Sigmoid colon (tissue), 7 donors: ENCODE measurements around the gene RAB3D. TPM values are rescaled to one million over a fixed set of nuclear protein-coding genes. Genes with fewer than 3 reads are reported as not detected.

Source experiments
- DNase-seq: peaks from one replicate; pipeline ENCODE4 v3.0.0-alpha.2; 2019
- H3K27ac ChIP-seq, 4 donors: fragments of 200-600 bp; sonication (generic); one replicate each; pipeline ENCODE4 v1.5.1; 2016 to 2019; ENCODE audit warnings: mild to moderate bottlenecking in 1 of 4
- H3K27me3 ChIP-seq, 3 donors: fragments of 200-600 bp; sonication (generic); one replicate each; pipeline ENCODE4 v1.5.1; 2019; ENCODE audit warnings: mild to moderate bottlenecking in 1 of 3
- H3K36me3 ChIP-seq, 4 donors: fragments of 200-600 bp; sonication (generic); one replicate each; pipeline ENCODE4 v1.5.1; 2016 to 2019
- H3K4me1 ChIP-seq, 4 donors: fragments of 200-600 bp; sonication (generic); one replicate each; pipeline ENCODE4 v1.5.1; 2017 to 2019
- H3K4me3 ChIP-seq, 4 donors: fragments of 200-600 bp; sonication (generic); one replicate each; pipeline ENCODE4 v1.5.1; 2017 to 2019; ENCODE audit warnings: mild to moderate bottlenecking in 2 of 4, moderate library complexity in 1 of 4
- H3K9me3 ChIP-seq, 4 donors: fragments of 200-600 bp in 3 of 4; sonication (generic) in 3 of 4; one replicate each; pipeline versions ENCODE4 v1.5.1 to v1.6.1; 2013 to 2019
- CTCF ChIP-seq, 4 experiments: fragments of 450-650 bp in 3 of 4; fragments of 200-600 bp in 1 of 4; IDR thresholded peaks; one replicate each; pipeline ENCODE4 v1.5.1; 2016 to 2019; ENCODE audit warnings: antibody characterized with exemption in 4 of 4, mild to moderate bottlenecking in 3 of 4, moderate library complexity in 2 of 4
- EP300 ChIP-seq, 4 donors: sonication (generic); formaldehyde crosslinking; IDR thresholded peaks; one replicate each; pipeline ENCODE4 v1.6.1; 2017; ENCODE audit warnings: antibody characterized with exemption in 4 of 4
- POLR2A ChIP-seq, 2 donors: fragments of 450-650 bp; IDR thresholded peaks; one replicate each; pipeline ENCODE4 v1.6.1; 2016; ENCODE audit warnings: antibody characterized with exemption in 2 of 2, mild to moderate bottlenecking in 2 of 2, moderate library complexity in 2 of 2
- POLR2AphosphoS5 ChIP-seq, 4 donors: sonication (generic); formaldehyde crosslinking; IDR thresholded peaks; one replicate each; pipeline ENCODE4 v1.6.1; 2017; ENCODE audit warnings: antibody characterized with exemption in 4 of 4
- WGBS, 2 donors: extraction: QIAGEN DNeasy Blood & Tissue Kit; methylation state at CpG; one replicate each; pipeline ENCODE4 v1.1.7; 2013; 5-methylcytosine and 5-hydroxymethylcytosine counted together
- intact Hi-C: fragments of 100-400 bp; cut with DNase I; formaldehyde crosslinking; loops from one replicate; pipeline ENCODE4 v1.15.1; 2023
- polyA plus RNA-seq, 3 donors: library from polyadenylated mRNA; stranded (reverse); fragments of 200-250 nt; gene quantifications; one replicate each; pipeline ENCODE4 v1.2.3, GENCODE V29; 2013
- total RNA-seq, 4 donors: library from RNA; depleted of rRNA; stranded (reverse); fragments of >200 nt; gene quantifications; one replicate each; pipeline ENCODE4 v1.1.0, GENCODE V29; 2016
- donor health status: healthy with polysubstance abuse.
- donor health status: Bipolar disorder and iron deficiency.
- donor health status: healthy.

Gene RAB3D
- total and polyA plus RNA-seq, 7 donors: 6.6 to 27.7 (median 16.0) TPM

DNA sequence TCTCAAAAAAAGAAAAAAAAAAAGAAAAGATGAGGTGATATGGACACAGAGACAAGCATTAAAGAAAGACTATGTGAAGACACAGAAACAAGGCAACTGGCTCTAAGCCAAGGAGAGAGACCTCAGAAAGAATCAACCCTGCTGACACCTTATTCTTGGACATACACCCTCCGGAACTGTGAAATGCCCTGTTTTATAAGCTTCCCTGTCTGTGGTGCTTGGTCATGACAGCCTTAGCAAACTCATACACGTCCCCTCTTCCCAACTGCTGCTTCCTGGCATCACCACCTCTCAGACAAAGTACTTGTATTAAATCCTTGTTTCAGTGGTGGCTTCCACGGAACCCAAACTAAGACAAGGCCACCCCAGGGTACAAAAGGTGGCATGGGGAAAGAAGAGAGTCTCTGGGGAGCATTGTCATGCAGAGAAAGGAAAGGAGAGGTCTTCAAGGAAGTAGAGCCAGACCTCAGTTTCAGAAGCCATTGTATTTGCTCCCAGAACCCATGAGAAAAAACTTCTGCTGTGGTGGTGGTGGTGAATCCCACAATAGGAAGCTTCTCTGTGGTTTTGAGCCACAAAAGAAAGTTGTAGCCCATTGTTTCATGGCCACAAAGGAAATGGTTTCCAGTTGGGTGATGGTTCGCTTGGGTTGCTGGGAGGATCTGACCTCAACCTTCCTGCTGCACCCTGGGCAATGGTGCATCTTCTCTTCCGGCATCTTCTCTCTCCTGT lies 59.8 kb downstream of the RAB3D start:
- intact Hi-C loops: no loop called here
- Histone ChIP-seq H3K4me1 (no peaks in the 10 kb centered on the region), H3K9me3 (no peaks in the 10 kb centered on the region), H3K4me3 (no peak overlapping the region), H3K27me3 (no peaks in the 10 kb centered on the region), H3K36me3 (no peaks in the 10 kb centered on the region), H3K27ac (no peak overlapping the region)
- 50 to 88% methylated on average over 5 of the region's 5 CpGs for WGBS, 2 donors
- no peak for DNase-seq
- TF ChIP-seq POLR2AphosphoS5 (IDR thresholded peaks at IDR 0.05) (no peak), POLR2A (IDR thresholded peaks at IDR 0.05) (no peak), CTCF (IDR thresholded peaks at IDR 0.05) (no peak), EP300 (IDR thresholded peaks at IDR 0.05) (no peak)

- Histone ChIP-seq H3K4me1 (no peaks in the 10 kb centered on the region), H3K4me3 (no peak overlapping the region), H3K36me3 (no peaks in the 10 kb centered on the region), H3K27me3 (no peaks in the 10 kb centered on the region), H3K27ac (no peak overlapping the region), H3K9me3 (no peaks in the 10 kb centered on the region)
- no peak for DNase-seq
- 50 to 68% methylated on average over 6 of the region's 6 CpGs for WGBS, 2 donors
- intact Hi-C loops: no loop called here
- TF ChIP-seq POLR2AphosphoS5 (IDR thresholded peaks at IDR 0.05) (no peak), EP300 (IDR thresholded peaks at IDR 0.05) (no peak), CTCF (IDR thresholded peaks at IDR 0.05) (no peak), POLR2A (IDR thresholded peaks at IDR 0.05) (no peak)
These were observed 60.8 kb downstream of the RAB3D start for GRCh38 chr19:11278670-11279069.

DNA sequence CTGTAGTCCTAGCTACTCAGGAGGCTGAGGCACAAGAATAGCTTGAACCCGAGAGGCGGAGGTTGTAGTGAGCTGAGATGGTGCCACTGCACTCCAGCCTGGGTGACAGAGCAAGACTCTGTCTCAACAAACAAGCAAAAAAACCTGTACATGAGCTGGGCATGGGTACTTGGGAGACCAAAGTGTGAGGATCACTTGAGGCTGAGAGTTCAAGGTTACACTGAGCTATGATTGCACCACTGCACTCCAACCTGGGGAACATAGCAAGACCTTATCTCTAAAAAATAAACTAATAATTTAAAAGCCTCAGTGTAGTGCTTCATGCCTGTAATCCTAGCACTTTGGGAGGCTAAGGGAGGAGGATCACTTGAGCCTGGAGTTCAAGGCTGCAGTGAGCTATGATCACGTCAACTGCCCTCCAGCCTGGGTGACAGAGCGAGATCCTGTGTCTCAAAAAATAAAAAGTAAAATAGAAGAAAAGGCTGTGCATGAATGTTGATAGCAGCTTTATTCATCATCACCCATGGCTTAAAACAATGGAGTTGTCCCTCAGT lies 64.8 kb downstream of the RAB3D start:
- no peak for DNase-seq
- TF ChIP-seq EP300 (IDR thresholded peaks at IDR 0.05): no peak
- Histone ChIP-seq H3K4me1 (peaks cover 0 to 3% (median 3%) of the 10 kb centered on the region in 4 donors), H3K9me3 (no peaks in the 10 kb centered on the region), H3K27ac (no peak overlapping the region), H3K27me3 (no peaks in the 10 kb centered on the region), H3K36me3 (no peaks in the 10 kb centered on the region), H3K4me3 (no peak overlapping the region)
- intact Hi-C loops: no loop called here
- WGBS, 2 donors: 69 to 71% methylated on average over 4 of the region's 4 CpGs

- H3K4me1 ChIP-seq: peaks cover 0 to 10% (median 9%) of the 10 kb centered on the region in 4 donors
- TF ChIP-seq POLR2A (IDR thresholded peaks at IDR 0.05) (no peak), CTCF (IDR thresholded peaks at IDR 0.05) (no peak), POLR2AphosphoS5 (IDR thresholded peaks at IDR 0.05) (no peak), EP300 (IDR thresholded peaks at IDR 0.05) (no peak)
- H3K27ac ChIP-seq: no peak overlapping the region
- H3K9me3 ChIP-seq: no peaks in the 10 kb centered on the region
- no peak overlapping the region for H3K4me3 ChIP-seq
- no peak for DNase-seq
- intact Hi-C loops: no loop called here
- 77 to 87% methylated on average over 5 of the region's 5 CpGs for WGBS, 2 donors
- H3K27me3 ChIP-seq: no peaks in the 10 kb centered on the region
- H3K36me3 ChIP-seq: no peaks in the 10 kb centered on the region
These were observed 65.5 kb downstream of the RAB3D start for GRCh38 chr19:11273989-11274388.

DNA sequence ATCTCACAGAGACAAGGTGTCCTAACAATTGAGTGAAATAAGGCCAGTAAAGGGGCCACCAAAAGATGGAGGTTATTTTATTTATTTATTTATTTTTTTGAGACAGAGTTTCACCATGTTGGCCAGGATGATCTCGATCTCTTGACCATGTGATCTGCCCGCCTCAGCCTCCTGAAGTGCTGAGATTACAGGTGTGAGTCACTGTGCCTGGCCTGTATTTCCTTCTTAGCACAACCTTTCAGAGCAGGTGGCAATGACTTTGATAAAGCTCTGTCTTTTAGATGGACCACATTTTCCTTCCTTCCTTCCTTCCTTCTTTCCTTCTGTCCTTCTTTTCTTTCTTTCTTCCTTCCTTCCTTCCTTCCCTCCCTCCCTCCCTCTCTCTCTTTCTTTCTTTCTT lies 66.2 kb downstream of the RAB3D start:
- no peak overlapping the region for H3K4me3 ChIP-seq
- no peaks in the 10 kb centered on the region for H3K9me3 ChIP-seq
- H3K27ac ChIP-seq: no peak overlapping the region
- intact Hi-C loops: no loop called here
- H3K4me1 ChIP-seq: peaks cover 0 to 16% (median 15%) of the 10 kb centered on the region in 4 donors
- no peaks in the 10 kb centered on the region for H3K27me3 ChIP-seq
- TF ChIP-seq POLR2AphosphoS5 (IDR thresholded peaks at IDR 0.05): no peak
- DNase-seq: no peak
- 55 to 61% methylated on average over 2 of the region's 2 CpGs for WGBS, 2 donors
- no peaks in the 10 kb centered on the region for H3K36me3 ChIP-seq

Other genes starting within 250 kb of the RAB3D start
- 1 to 10 TPM in 3 of 4 donors, under 1 TPM in 1; 0.99 to 6.0 (median 2.8) TPM for gene SPC24, start 183.9 kb downstream of the RAB3D start, total RNA-seq
- gene SPC24, start 183.9 kb downstream of the RAB3D start, polyA plus RNA-seq: 10 to 100 TPM in 1 of 3 donors, 1 to 10 TPM in 2; 1.2 to 13.0 (median 2.1) TPM
- gene KANK2, start 142.1 kb downstream of the RAB3D start, total RNA-seq: 1,000 to 10,000 TPM in 2 of 4 donors, 100 to 1,000 TPM in 2; 691 to 1,314 (median 1,068) TPM
- 100 to 1,000 TPM in 1 of 3 donors, 10 to 100 TPM in 2; 29.8 to 130 (median 89.4) TPM for gene KANK2, start 142.1 kb downstream of the RAB3D start, polyA plus RNA-seq
- not detected for gene ANGPTL8, start 100.0 kb downstream of the RAB3D start, total RNA-seq
- 1 to 10 TPM in 1 of 3 donors, not detected in 2; 8.1 TPM for gene ANGPTL8, start 100.0 kb downstream of the RAB3D start, polyA plus RNA-seq
- gene DOCK6, start 77.1 kb downstream of the RAB3D start, total RNA-seq: 10 to 100 TPM; 17.1 to 39.9 (median 20.8) TPM
- 10 to 100 TPM in 2 of 3 donors, 1 to 10 TPM in 1; 8.8 to 40.5 (median 16.2) TPM for gene DOCK6, start 77.1 kb downstream of the RAB3D start, polyA plus RNA-seq
- gene TSPAN16, start 43.5 kb downstream of the RAB3D start, total RNA-seq: not detected
- under 1 TPM in 1 of 3 donors, not detected in 2; 0.07 TPM for gene TSPAN16, start 43.5 kb downstream of the RAB3D start, polyA plus RNA-seq
- 100 to 1,000 TPM; 131 to 291 (median 194) TPM for gene TMEM205, start 6.6 kb upstream of the RAB3D start, total RNA-seq
- 10 to 100 TPM; 11.1 to 74.9 (median 25.2) TPM for gene TMEM205, start 6.6 kb upstream of the RAB3D start, polyA plus RNA-seq
- 10 to 100 TPM; 11.7 to 42.4 (median 20.2) TPM for gene CCDC159, start 6.9 kb upstream of the RAB3D start, total RNA-seq
- 10 to 100 TPM; 11.6 to 29.6 (median 16.2) TPM for gene CCDC159, start 6.9 kb upstream of the RAB3D start, polyA plus RNA-seq
- 10 to 100 TPM; 13.9 to 43.8 (median 20.5) TPM for gene PLPPR2, start 15.8 kb upstream of the RAB3D start, total RNA-seq
- gene PLPPR2, start 15.8 kb upstream of the RAB3D start, polyA plus RNA-seq: 1 to 10 TPM; 1.4 to 8.2 (median 4.8) TPM
- gene SWSAP1, start 35.0 kb upstream of the RAB3D start, total RNA-seq: 1 to 10 TPM in 2 of 4 donors, under 1 TPM in 2; 0.71 to 1.8 (median 0.96) TPM
- 1 to 10 TPM; 3.0 to 4.3 (median 3.9) TPM for gene SWSAP1, start 35.0 kb upstream of the RAB3D start, polyA plus RNA-seq
- gene EPOR, start 44.7 kb upstream of the RAB3D start, total RNA-seq: 1 to 10 TPM in 3 of 4 donors, under 1 TPM in 1; 0.83 to 4.9 (median 2.4) TPM
- gene EPOR, start 44.7 kb upstream of the RAB3D start, polyA plus RNA-seq: 1 to 10 TPM in 1 of 3 donors, under 1 TPM in 1, not detected in 1; 0.46 to 3.3 TPM
- 10 to 100 TPM in 1 of 4 donors, 1 to 10 TPM in 3; 1.1 to 15.5 (median 1.9) TPM for gene RGL3, start 79.7 kb upstream of the RAB3D start, total RNA-seq
- 1 to 10 TPM; 1.8 to 8.5 (median 4.2) TPM for gene RGL3, start 79.7 kb upstream of the RAB3D start, polyA plus RNA-seq
- gene ODAD3, start 95.5 kb upstream of the RAB3D start, total RNA-seq: not detected
- 1 to 10 TPM in 1 of 3 donors, under 1 TPM in 1, not detected in 1; 0.29 to 1.4 TPM for gene ODAD3, start 95.5 kb upstream of the RAB3D start, polyA plus RNA-seq
- 10 to 100 TPM; 57.6 to 98.0 (median 83.9) TPM for gene PRKCSH, start 96.0 kb upstream of the RAB3D start, total RNA-seq
- gene PRKCSH, start 96.0 kb upstream of the RAB3D start, polyA plus RNA-seq: 100 to 1,000 TPM in 1 of 3 donors, 10 to 100 TPM in 2; 65.0 to 187 (median 96.7) TPM
- gene ELAVL3, start 141.4 kb upstream of the RAB3D start, total RNA-seq: 1 to 10 TPM in 3 of 4 donors, under 1 TPM in 1; 0.16 to 3.0 (median 1.1) TPM
- gene ELAVL3, start 141.4 kb upstream of the RAB3D start, polyA plus RNA-seq: under 1 TPM in 2 of 3 donors, not detected in 1; under 0.01 to 0.63 TPM
- 1 to 10 TPM; 3.2 to 8.6 (median 7.7) TPM for gene ZNF653, start 166.2 kb upstream of the RAB3D start, total RNA-seq
- 1 to 10 TPM; 3.9 to 8.8 (median 6.6) TPM for gene ZNF653, start 166.2 kb upstream of the RAB3D start, polyA plus RNA-seq
- gene ECSIT, start 189.5 kb upstream of the RAB3D start, total RNA-seq: 10 to 100 TPM; 74.5 to 93.5 (median 82.4) TPM
- gene ECSIT, start 189.5 kb upstream of the RAB3D start, polyA plus RNA-seq: 10 to 100 TPM; 60.7 to 75.8 (median 65.4) TPM
- 1,000 to 10,000 TPM; 1,586 to 3,058 (median 2,656) TPM for gene CNN1, start 199.2 kb upstream of the RAB3D start, total RNA-seq
- 100 to 1,000 TPM in 1 of 3 donors, 10 to 100 TPM in 1, 1 to 10 TPM in 1; 4.9 to 115 (median 45.0) TPM for gene CNN1, start 199.2 kb upstream of the RAB3D start, polyA plus RNA-seq
- 10 to 100 TPM; 27.2 to 47.9 (median 38.9) TPM for gene ELOF1, start 219.6 kb upstream of the RAB3D start, total RNA-seq
- 10 to 100 TPM; 49.8 to 67.3 (median 59.4) TPM for gene ELOF1, start 219.6 kb upstream of the RAB3D start, polyA plus RNA-seq
- gene ACP5, start 238.0 kb upstream of the RAB3D start, total RNA-seq: 10 to 100 TPM in 2 of 4 donors, 1 to 10 TPM in 2; 7.6 to 23.5 (median 9.8) TPM
- 100 to 1,000 TPM in 1 of 3 donors, 10 to 100 TPM in 2; 26.4 to 266 (median 54.4) TPM for gene ACP5, start 238.0 kb upstream of the RAB3D start, polyA plus RNA-seq